Thymus (tissue), 11 donors: ENCODE data around the gene FLRT3. TPM values are rescaled to one million over a fixed set of nuclear protein-coding genes. Genes with fewer than 3 reads are reported as not detected.

Source experiments
- DNase-seq, 9 donors: peaks; one replicate each; pipeline ENCODE4 v3.0.0-alpha.2; 2013; ENCODE audit warnings: low spot score in 9 of 9, low read depth in 6 of 9, missing footprints in 1 of 9
- H3K27ac ChIP-seq, 2 donors: one replicate each; pipeline ENCODE4 v1.5.1; 2013; ENCODE audit warnings: control low read depth in 1 of 2, low read depth in 1 of 2, low read length in 1 of 2, mild to moderate bottlenecking in 1 of 2, moderate library complexity in 1 of 2
- H3K27me3 ChIP-seq, 2 donors: one replicate each; pipeline ENCODE4 v1.5.1; 2013; ENCODE audit warnings: low read length in 1 of 2; ENCODE audit not compliant: control insufficient read depth in 2 of 2, insufficient read depth in 1 of 2
- H3K36me3 ChIP-seq, 2 donors: one replicate each; pipeline ENCODE4 v1.5.1; 2013; ENCODE audit warnings: low read length in 1 of 2, mild to moderate bottlenecking in 1 of 2, moderate library complexity in 1 of 2; ENCODE audit not compliant: control insufficient read depth in 2 of 2, insufficient read depth in 2 of 2
- H3K4me1 ChIP-seq, 2 donors: one replicate each; pipeline ENCODE4 v1.5.1; 2013; ENCODE audit warnings: low read length in 2 of 2; ENCODE audit not compliant: control insufficient read depth in 2 of 2, insufficient read depth in 2 of 2
- H3K4me3 ChIP-seq, 2 donors: one replicate each; pipeline ENCODE4 v1.5.1; 2013; ENCODE audit warnings: low read length in 2 of 2, control low read depth in 1 of 2, mild to moderate bottlenecking in 1 of 2
- H3K9me3 ChIP-seq, 2 donors: one replicate each; pipeline ENCODE4 v1.5.1; 2013; ENCODE audit warnings: low read length in 1 of 2, mild to moderate bottlenecking in 1 of 2; ENCODE audit not compliant: control insufficient read depth in 2 of 2, insufficient read depth in 1 of 2
- WGBS: extraction: QIAGEN DNeasy Blood & Tissue Kit; methylation state at CpG from one replicate; pipeline ENCODE4 v1.1.7; 2013; 5-methylcytosine and 5-hydroxymethylcytosine counted together
- polyA plus RNA-seq: library from polyadenylated mRNA; stranded (reverse); fragments of 200-250 nt; gene quantifications from one replicate; pipeline ENCODE4 v1.2.3, GENCODE V29; 2013
- total RNA-seq: library from RNA; stranded (reverse); fragments of 120-200 nt; gene quantifications from one replicate; pipeline ENCODE4 v1.2.4, GENCODE V29; 2013
- donor health status: healthy.

The FLRT3 gene
- total and polyA plus RNA-seq, 2 donors: 7.5 to 9.9 TPM

DNA sequence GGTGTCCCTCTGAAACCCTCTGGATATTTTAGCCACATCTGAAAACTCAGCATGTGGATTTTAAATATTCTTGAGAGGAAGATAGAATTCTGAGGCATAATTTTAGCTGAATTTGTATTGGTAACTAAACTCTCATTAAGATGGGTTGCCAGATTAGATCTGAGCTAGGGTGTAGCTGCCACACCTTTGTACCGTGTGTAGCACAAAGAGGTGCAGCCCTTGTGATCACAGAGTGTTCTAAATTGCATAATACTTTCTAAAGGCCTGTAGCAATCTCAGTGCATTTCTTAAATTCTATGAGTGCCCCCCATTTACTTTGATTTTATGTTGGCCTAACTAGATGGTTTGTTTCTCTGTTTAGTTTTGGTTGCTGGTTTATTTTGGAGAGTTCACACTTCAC, 53.0 kb downstream of the FLRT3 start:
- H3K36me3 ChIP-seq: no peaks in the 10 kb centered on the region
- no peak for DNase-seq
- no peak overlapping the region for H3K27ac ChIP-seq
- WGBS: 87% methylated on average over 1 of the region's 1 CpG
- H3K9me3 ChIP-seq: no peaks in the 10 kb centered on the region
- no peaks in the 10 kb centered on the region for H3K27me3 ChIP-seq
- H3K4me1 ChIP-seq: no peaks in the 10 kb centered on the region
- H3K4me3 ChIP-seq: no peak overlapping the region

DNA sequence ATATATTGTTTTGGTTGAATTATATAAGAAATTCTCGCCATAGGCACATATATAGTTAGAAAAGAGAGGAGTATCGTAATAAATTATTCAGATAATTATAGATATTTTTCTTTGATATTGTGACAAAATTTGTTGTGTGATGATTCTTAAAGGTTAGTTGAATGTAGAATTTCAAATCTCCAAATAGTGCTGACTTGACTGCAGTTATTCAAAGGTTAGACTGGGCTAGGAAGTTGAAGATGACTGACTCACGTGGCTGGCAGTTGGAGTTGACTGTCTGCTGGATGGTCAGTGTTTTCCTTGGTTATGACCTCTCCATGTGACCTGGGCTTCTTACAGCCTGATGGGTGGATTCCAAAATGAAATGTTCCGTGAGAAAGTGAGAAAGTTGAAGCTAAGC, 55.3 kb downstream of the FLRT3 start:
- Histone ChIP-seq H3K27ac (no peak overlapping the region), H3K27me3 (no peaks in the 10 kb centered on the region), H3K4me3 (no peak overlapping the region), H3K9me3 (no peaks in the 10 kb centered on the region), H3K36me3 (no peaks in the 10 kb centered on the region), H3K4me1 (no peaks in the 10 kb centered on the region)
- no peak for DNase-seq
- WGBS: 95% methylated on average over 4 of the region's 4 CpGs
